Calu3 (cell line): ENCODE data around the gene FAM241B. TPM values are rescaled to one million over a fixed set of nuclear protein-coding genes. Genes with fewer than 3 reads are reported as not detected.

Source experiments
- BruUV-seq: library from RNA; stranded (reverse); fragments of 400-500 nt; replicated peaks from 2 replicates; lab custom pipeline; 2021; lab: Mats Ljungman, UMichigan
- CTCF ChIA-PET: fragments of 300-600 bp; sonication (Branson Sonifier 250); formaldehyde crosslinking; loops from one replicate; lab custom pipeline; 2022; ENCODE audit warnings: antibody characterized with exemption; lab: Charles Lee
- DNase-seq: peaks from one replicate; pipeline ENCODE4 v3.0.0; 2022
- H3K27ac Mint-ChIP-seq: one replicate; pipeline ENCODE4 v1.8.0; 2022; ENCODE audit warnings: mixed read lengths; ENCODE audit not compliant: unreplicated experiment
- H3K27me3 Mint-ChIP-seq: one replicate; pipeline ENCODE4 v1.8.0; 2022; ENCODE audit warnings: mixed read lengths; ENCODE audit not compliant: unreplicated experiment
- H3K36me3 Mint-ChIP-seq: one replicate; pipeline ENCODE4 v1.8.0; 2022; ENCODE audit warnings: mild to moderate bottlenecking, moderate library complexity, mixed read lengths; ENCODE audit not compliant: insufficient read depth, unreplicated experiment
- H3K4me1 Mint-ChIP-seq: one replicate; pipeline ENCODE4 v1.8.0; 2022; ENCODE audit warnings: mild to moderate bottlenecking, low read depth, mixed read lengths; ENCODE audit not compliant: unreplicated experiment
- H3K4me3 Mint-ChIP-seq: one replicate; pipeline ENCODE4 v1.8.0; 2022; ENCODE audit warnings: mild to moderate bottlenecking, low read depth, moderate library complexity, mixed read lengths; ENCODE audit not compliant: unreplicated experiment
- H3K9me3 Mint-ChIP-seq: one replicate; pipeline ENCODE4 v1.8.0; 2022; ENCODE audit warnings: low read depth, mixed read lengths; ENCODE audit not compliant: unreplicated experiment
- CTCF ChIP-seq: fragments of 200-600 bp; IDR thresholded peaks from one replicate; pipeline ENCODE4 v1.8.0; 2022; ENCODE audit warnings: antibody characterized with exemption; ENCODE audit not compliant: unreplicated experiment
- intact Hi-C: fragments of 100-400 bp; cut with micrococcal nuclease; formaldehyde crosslinking; loops from one replicate; pipeline ENCODE4 v1.10.0; 2022; ENCODE audit not compliant: unreplicated experiment
- total RNA-seq: library from RNA; stranded (reverse); gene quantifications from 2 replicates; pipeline ENCODE4 v1.2.3, GENCODE V29; 2022

The FAM241B gene
- total RNA-seq, 1 experiment from 2014 or later = 25.2 TPM

GRCh38 chr10:69633673-69634635 lies 3.9 kb downstream of the FAM241B start:
- Mint-ChIP-seq H3K9me3 (no peaks in the 10 kb centered on the region), H3K4me1 (no peaks in the 10 kb centered on the region)
- no TSS peak for BruUV-seq

GRCh38 chr10:69634759-69635425 lies 4.8 kb downstream of the FAM241B start:
- TF ChIP-seq CTCF = no peak
- CTCF ChIA-PET = interaction anchor here (0.5 to 4.7 kb wide), 6 partner anchors 110 to 915 kb away, joined by 3 to 65 read pairs (median 17); no protein-coding TSS in a partner anchor
- H3K9me3 Mint-ChIP-seq = no peaks in the 10 kb centered on the region
- no peak for DNase-seq
- H3K27me3 Mint-ChIP-seq = no peaks in the 10 kb centered on the region
- intact Hi-C loops = no loop called here
- no peaks in the 10 kb centered on the region for H3K4me1 Mint-ChIP-seq
- BruUV-seq = no TSS peak
- H3K27ac Mint-ChIP-seq = no peak overlapping the region
- H3K36me3 Mint-ChIP-seq = peaks cover 17% of the 10 kb centered on the region
- H3K4me3 Mint-ChIP-seq = no peak overlapping the region

More at GRCh38 chr10:69633673-69634635, 3.9 kb downstream of the FAM241B start:
- DNase-seq = no peak
- Mint-ChIP-seq H3K27ac (no peak overlapping the region), H3K27me3 (no peaks in the 10 kb centered on the region), H3K4me3 (no peak overlapping the region), H3K36me3 (peaks cover 22% of the 10 kb centered on the region)
- intact Hi-C loops = no loop called here
- CTCF ChIA-PET = interaction anchor here (4.7 kb wide), 1 partner anchor 227 kb away, joined by 44 read pairs; no protein-coding TSS in a partner anchor
- TF ChIP-seq CTCF = no peak

- Mint-ChIP-seq H3K4me1 (no peaks in the 10 kb centered on the region), H3K27me3 (no peaks in the 10 kb centered on the region), H3K27ac (no peak overlapping the region), H3K9me3 (no peaks in the 10 kb centered on the region), H3K4me3 (no peak overlapping the region), H3K36me3 (peaks cover 13% of the 10 kb centered on the region)
- no peak for TF ChIP-seq CTCF
- intact Hi-C loops = no loop called here
- CTCF ChIA-PET = interaction anchor here (0.5 to 4.7 kb wide), 6 partner anchors 111 to 915 kb away, joined by 3 to 65 read pairs (median 17); no protein-coding TSS in a partner anchor
- DNase-seq = no peak
- no TSS peak for BruUV-seq
Measured at GRCh38 chr10:69635428-69636272, 5.6 kb downstream of the FAM241B start.

- Mint-ChIP-seq H3K4me1 (no peaks in the 10 kb centered on the region), H3K9me3 (no peaks in the 10 kb centered on the region), H3K4me3 (no peak overlapping the region), H3K27me3 (no peaks in the 10 kb centered on the region), H3K36me3 (peaks cover 9% of the 10 kb centered on the region), H3K27ac (no peak overlapping the region)
- CTCF ChIA-PET = interaction anchor here (1.0 to 4.7 kb wide), 7 partner anchors 80 to 229 kb away, joined by 3 to 65 read pairs (median 11); no protein-coding TSS in a partner anchor
- BruUV-seq = no TSS peak
- no peak for DNase-seq
- intact Hi-C loops = no loop called here
- no peak for TF ChIP-seq CTCF
Measured at GRCh38 chr10:69636273-69636575, 6.2 kb downstream of the FAM241B start.
